Measurements from ENCODE around the gene ZDHHC11.
"Not testable (repeated sequence)": the region's sequence is repeated elsewhere in the genome, so short reads cannot be mapped to it uniquely, and the experiment has no call there.

Gene ZDHHC11

GRCh38 chr5:774304-774703, 76.5 kb downstream of the ZDHHC11 start:
- DNase-seq, result not testable (repeated sequence)

GRCh38 chr5:773517-774264, 77.1 kb downstream of the ZDHHC11 start:
- DNase-seq, result no peak

GRCh38 chr5:772931-773330, 77.9 kb downstream of the ZDHHC11 start:
- not testable (repeated sequence) for DNase-seq

- not testable (repeated sequence) for DNase-seq
These were observed 78.3 kb downstream of the ZDHHC11 start for GRCh38 chr5:772547-772890.

GRCh38 chr5:771841-772546, 78.8 kb downstream of the ZDHHC11 start:
- DNase-seq, result not testable (repeated sequence)

- not testable (repeated sequence) for DNase-seq
These were observed 79.6 kb downstream of the ZDHHC11 start for GRCh38 chr5:771087-771781.

- not testable (repeated sequence) for DNase-seq
These were observed 80.2 kb downstream of the ZDHHC11 start for GRCh38 chr5:770585-770984.

GRCh38 chr5:769485-770145, 81.2 kb downstream of the ZDHHC11 start:
- DNase-seq, result not testable (repeated sequence)

GRCh38 chr5:766666-767431, 83.9 kb downstream of the ZDHHC11 start:
- no peak for DNase-seq

- DNase-seq, result no peak
These were observed 84.7 kb downstream of the ZDHHC11 start for GRCh38 chr5:765948-766631.

- DNase-seq, result no peak
These were observed 86.6 kb downstream of the ZDHHC11 start for GRCh38 chr5:763998-764781.

GRCh38 chr5:763397-763796, 87.4 kb downstream of the ZDHHC11 start:
- no peak for DNase-seq

GRCh38 chr5:762996-763395, 87.8 kb downstream of the ZDHHC11 start:
- DNase-seq, result not testable (repeated sequence)

- no peak for DNase-seq
These were observed 88.7 kb downstream of the ZDHHC11 start for GRCh38 chr5:761854-762710.

- DNase-seq, result no peak
These were observed 89.6 kb downstream of the ZDHHC11 start for GRCh38 chr5:761059-761771.

- DNase-seq, result no peak
These were observed 90.3 kb downstream of the ZDHHC11 start for GRCh38 chr5:760363-761058.

GRCh38 chr5:759781-760362, 90.9 kb downstream of the ZDHHC11 start:
- no peak for DNase-seq

GRCh38 chr5:759111-759751, 91.6 kb downstream of the ZDHHC11 start:
- DNase-seq, result peak; percentile 0

Data from NCI-H1417 treated with DMSO at 0.1 percent for 48 hours (cell line).